Astrocyte (in vitro differentiated cells and primary cell): ENCODE data around the gene TRIP13.

Source experiments
- EZH2 ChIP-seq: IDR thresholded peaks from 2 replicates; pipeline ENCODE4 v1.6.1; 2012; ENCODE audit warnings: mild to moderate bottlenecking, low read length, inconsistent platforms; ENCODE audit not compliant: insufficient read depth
- TF ChIP-seq, protein P1 (sequence below): IDR thresholded peaks from 2 replicates; pipeline ENCODE4 v1.5.1; 2011; ENCODE audit warnings: low read depth, mild to moderate bottlenecking, inconsistent platforms, low read length, moderate library complexity; ENCODE audit not compliant: insufficient read depth

DNA sequence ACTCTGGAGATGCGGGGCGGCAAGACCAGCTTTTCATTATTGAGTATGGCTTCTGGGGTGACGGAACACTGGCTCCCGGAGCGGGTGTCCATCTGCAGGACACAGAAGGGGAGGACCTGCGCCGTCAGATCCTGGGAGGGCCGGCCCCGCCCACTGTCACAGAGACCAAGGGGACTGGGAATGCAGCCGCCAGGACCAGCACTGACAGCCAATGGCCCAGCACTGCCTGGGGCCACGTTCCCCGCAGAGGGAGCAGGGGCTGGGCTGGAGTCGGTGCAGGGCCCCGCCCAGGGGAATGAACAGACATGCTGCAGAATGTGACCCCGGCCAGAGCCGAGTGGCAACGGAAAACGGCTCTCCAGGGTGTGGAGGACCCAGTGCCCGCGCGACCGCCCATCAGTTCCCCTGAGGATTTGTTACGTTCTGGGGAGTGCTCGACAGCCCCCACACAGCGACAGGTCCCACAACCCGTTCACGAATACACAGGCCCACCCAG lies 42.1 kb upstream of the TRIP13 start, which contains the start of gene ZDHHC11:
- TF ChIP-seq, protein P1, sequence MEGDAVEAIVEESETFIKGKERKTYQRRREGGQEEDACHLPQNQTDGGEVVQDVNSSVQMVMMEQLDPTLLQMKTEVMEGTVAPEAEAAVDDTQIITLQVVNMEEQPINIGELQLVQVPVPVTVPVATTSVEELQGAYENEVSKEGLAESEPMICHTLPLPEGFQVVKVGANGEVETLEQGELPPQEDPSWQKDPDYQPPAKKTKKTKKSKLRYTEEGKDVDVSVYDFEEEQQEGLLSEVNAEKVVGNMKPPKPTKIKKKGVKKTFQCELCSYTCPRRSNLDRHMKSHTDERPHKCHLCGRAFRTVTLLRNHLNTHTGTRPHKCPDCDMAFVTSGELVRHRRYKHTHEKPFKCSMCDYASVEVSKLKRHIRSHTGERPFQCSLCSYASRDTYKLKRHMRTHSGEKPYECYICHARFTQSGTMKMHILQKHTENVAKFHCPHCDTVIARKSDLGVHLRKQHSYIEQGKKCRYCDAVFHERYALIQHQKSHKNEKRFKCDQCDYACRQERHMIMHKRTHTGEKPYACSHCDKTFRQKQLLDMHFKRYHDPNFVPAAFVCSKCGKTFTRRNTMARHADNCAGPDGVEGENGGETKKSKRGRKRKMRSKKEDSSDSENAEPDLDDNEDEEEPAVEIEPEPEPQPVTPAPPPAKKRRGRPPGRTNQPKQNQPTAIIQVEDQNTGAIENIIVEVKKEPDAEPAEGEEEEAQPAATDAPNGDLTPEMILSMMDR = no peak
- TF ChIP-seq EZH2 = peak; percentile 26
